Suppressor macrophage treated with lipopolysaccharide for 1 hour (primary cell): ENCODE data around the gene DVL3.
"Not testable (repeated sequence)": the region's sequence is repeated elsewhere in the genome, so short reads cannot be mapped to it uniquely, and the experiment has no call there.

Source experiments
- DNase-seq, 3 donors: peaks; one replicate each; pipeline ENCODE4 v3.0.0-alpha.2; 2020 to 2022

Gene DVL3

GRCh38 chr3:184156522-184156955 lies 1.4 kb downstream of the DVL3 start:
- DNase-seq: peak in 1 of 3 donors; percentile 53

- DNase-seq: no peak
Observed at GRCh38 chr3:184157206-184157605, 2.0 kb downstream of the DVL3 start.

DNA sequence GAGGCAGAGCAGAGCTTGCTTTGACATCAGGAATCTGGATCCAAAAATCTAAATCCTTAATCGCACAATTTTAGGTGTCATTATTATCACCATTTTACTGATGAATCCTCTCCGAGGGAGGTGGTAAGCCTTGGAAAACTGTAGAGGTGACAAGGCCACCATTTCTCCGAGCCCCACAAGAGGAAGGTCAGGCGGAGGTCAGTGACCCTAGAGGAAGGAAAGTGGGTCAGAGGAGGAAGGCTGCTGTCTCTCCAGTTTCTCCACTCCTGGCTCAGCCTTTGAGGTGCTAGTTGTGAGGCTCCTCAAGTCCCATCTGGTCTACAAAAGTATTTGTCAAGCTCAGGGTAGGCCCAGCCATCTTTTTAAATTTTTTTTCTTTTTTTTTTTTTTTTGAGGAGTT lies 3.2 kb downstream of the DVL3 start:
- DNase-seq: peak; percentile 29 to 42 (median 42)

GRCh38 chr3:184160456-184160855 lies 5.3 kb downstream of the DVL3 start:
- DNase-seq: peak; percentile 65 to 72 (median 71)

GRCh38 chr3:184162571-184163070 lies 7.4 kb downstream of the DVL3 start:
- not testable (repeated sequence) for DNase-seq

DNA sequence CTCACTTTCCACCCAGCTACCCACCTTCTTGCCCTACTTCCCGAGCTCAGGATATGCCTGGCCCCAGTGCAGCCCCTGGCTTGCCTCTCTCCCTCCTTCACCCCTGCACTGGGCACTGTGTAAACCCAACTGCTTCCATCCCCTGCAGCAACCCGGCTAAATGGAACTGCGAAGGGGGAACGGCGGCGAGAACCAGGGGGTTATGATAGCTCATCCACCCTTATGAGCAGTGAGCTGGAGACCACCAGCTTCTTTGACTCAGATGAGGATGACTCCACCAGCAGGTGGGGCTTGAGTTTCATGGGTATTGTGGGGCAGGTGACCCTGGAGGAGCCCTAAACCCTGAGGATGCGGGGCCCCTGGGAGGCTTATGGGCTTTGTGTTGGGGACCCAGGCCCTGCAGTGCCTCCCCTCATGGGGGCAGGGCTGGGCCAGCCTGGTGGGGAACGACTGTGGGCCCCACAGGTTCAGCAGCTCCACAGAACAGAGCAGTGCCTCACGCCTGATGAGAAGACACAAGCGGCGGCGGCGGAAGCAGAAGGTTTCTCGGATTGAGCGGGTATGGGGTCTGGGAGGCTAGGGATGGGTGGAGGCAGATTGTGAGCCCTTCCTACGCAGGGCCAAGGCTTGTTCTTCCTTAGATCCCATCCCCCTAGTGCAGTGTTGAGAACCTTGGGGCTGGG lies 9.6 kb downstream of the DVL3 start:
- DNase-seq: no peak

GRCh38 chr3:184165543-184165942 lies 10.4 kb downstream of the DVL3 start:
- DNase-seq: no peak

GRCh38 chr3:184166671-184167070 lies 11.5 kb downstream of the DVL3 start:
- DNase-seq: no peak

DNA sequence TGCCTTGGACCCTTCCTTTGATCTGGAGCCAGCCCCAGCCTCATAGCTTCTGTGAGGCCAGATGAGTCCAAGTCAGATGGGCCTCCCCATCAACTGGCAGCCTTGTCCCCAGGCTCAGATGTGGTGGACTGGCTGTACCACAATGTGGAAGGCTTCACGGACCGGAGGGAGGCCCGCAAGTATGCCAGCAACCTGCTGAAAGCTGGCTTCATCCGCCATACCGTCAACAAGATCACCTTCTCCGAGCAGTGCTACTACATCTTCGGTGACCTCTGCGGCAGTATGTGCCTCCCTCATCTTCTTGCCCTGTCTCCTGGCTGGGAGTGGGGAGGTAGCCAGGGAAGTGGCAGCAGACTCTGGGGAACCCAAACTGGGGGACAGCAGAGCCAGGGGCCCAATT lies 12.6 kb downstream of the DVL3 start:
- DNase-seq: no peak

DNA sequence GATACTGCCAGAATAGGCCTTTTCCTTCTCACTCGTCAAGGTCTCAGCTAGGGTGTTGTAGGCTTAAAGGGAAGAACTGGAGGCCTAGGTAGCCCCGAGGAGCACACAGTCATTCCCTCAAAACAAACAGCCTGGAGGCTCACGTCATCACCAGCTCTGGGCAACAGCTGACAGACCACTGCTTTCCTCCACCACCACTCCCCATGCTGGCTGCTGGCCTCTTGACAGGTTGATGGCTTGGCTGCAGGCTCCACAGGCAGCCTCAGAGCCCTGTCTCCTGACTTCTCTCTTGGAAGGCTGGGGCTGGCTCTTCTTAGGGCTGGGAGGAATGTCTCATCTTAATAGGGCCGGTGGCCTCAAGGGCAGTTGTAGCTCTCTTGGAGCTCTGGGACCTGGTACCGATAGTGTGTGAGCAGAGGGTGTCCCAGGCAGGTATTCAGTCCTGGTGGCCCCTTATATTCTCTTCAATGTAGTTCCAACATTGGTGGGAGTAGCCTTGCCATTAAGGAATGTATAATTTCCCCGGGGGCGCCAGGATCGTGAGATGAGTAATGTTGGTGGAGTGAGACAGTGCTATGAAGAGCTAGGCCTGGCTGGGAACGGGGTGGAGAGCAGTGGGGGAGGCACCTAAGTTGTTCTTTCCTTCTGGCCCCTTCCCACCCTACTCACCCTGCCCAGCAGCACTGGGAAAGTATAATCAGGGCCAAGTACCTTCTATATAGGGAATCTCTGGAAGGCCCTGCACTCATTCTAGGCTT lies 13.4 kb downstream of the DVL3 start:
- no peak for DNase-seq

GRCh38 chr3:184169896-184170875 lies 15.0 kb downstream of the DVL3 start:
- no peak for DNase-seq

- DNase-seq: peak; percentile 33 to 48 (median 46)
Observed at GRCh38 chr3:184171562-184171961, 16.4 kb downstream of the DVL3 start.

DNA sequence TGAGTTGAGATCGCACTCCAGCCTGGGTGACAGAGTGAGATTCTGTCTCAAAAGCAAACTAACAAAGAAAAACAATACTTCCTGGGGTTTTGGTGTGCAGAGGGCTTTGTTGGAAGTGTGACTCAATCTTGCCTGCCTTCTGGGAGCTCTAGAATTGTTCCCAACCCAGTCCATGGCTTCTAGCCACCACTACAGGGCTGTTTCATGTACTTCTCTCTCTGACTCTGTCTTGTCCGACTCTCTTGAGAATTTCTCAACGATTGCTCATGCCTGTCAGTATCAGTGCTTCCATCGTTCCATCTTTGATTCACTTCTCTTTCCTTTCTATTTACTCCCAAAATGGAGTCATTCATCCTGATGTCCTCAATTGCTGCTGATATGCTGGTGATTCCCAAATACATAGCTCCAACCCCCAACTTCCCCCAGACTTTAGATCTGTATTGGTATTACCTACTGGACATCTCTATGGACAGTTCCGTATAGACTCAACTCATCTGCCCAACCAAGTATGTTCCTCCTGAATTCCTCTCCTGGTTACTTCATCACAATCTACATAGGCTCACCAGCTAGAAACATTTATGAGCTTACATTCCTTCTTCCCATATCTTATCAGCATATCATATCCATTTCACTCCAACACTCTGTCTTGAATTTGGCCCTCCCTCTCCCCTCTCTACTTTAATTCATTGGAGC lies 17.6 kb downstream of the DVL3 start:
- no peak for DNase-seq

- no peak for DNase-seq
Observed at GRCh38 chr3:184173374-184173722, 18.2 kb downstream of the DVL3 start.

- no peak for DNase-seq
Observed at GRCh38 chr3:184174284-184174645, 19.1 kb downstream of the DVL3 start.

DNA sequence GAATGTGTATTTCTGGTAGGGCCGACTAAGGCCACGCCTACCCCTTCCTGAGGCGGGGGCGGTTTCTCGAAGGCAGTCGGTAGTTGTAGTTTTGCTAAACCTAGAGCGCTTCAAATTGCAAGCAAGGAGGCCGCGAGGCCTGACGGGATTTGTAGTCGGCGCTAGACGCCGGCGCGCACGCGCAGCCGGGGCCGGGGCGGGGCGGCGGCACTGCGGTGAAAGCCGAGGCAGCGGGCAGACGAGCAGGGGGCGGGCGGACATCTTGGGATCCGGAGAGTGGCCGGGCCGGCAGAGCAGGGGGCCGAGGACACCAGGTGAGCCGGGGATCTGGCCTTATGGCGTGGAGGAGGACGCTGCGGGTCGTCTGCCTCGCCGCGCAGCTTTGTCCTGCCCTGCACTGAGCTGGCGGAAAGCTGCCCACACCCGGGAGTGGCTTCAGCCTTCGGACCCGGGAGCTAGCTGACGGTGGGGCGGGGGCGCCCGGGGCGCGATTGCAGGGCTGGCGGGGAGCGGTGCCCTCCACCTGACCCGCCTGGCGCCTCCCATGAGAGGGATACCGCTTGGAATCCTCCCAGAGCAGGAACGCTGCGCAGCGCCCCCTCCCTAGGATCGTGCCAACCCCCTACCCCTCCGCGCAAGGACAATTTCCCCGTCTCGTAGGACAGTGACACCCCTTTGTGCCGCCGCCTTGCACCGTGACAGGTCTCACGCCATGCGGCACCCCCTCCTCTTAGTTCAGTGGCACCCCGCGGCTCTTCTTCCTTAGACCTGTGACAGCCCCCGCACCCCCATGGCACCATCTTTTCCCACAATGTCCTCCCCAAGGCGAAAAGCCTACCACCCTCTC lies 19.7 kb downstream of the DVL3 start, which contains the start of gene AP2M1:
Gene AP2M1, plus strand, starts transcription at position 210 of the 847 bp plus-strand sequence. CDS start 2,139 bp downstream, outside the sequence.
- peak; percentile 99 to 100 (median 100) for DNase-seq

- DNase-seq: no peak
Observed at GRCh38 chr3:184175506-184175905, 20.3 kb downstream of the DVL3 start.

GRCh38 chr3:184175981-184176376 lies 20.8 kb downstream of the DVL3 start:
- DNase-seq: no peak

- DNase-seq: peak; percentile 73 to 82 (median 81)
Observed at GRCh38 chr3:184176377-184177330, 21.5 kb downstream of the DVL3 start.

GRCh38 chr3:184177331-184177731 lies 22.2 kb downstream of the DVL3 start:
- peak; percentile 41 to 54 (median 45) for DNase-seq
